HUDEP-2 (cell line): ENCODE data around the gene REEP1.
"Not testable (repeated sequence)": the region's sequence is repeated elsewhere in the genome, so short reads cannot be mapped to it uniquely, and the experiment has no call there.

Experiments used
- DNase-seq, 76 experiments: peaks; one replicate each; lab custom pipeline; 2025; ENCODE audit not compliant: unreplicated experiment in 76 of 76; lab: John Stamatoyannopoulos, UW

The REEP1 gene

DNA sequence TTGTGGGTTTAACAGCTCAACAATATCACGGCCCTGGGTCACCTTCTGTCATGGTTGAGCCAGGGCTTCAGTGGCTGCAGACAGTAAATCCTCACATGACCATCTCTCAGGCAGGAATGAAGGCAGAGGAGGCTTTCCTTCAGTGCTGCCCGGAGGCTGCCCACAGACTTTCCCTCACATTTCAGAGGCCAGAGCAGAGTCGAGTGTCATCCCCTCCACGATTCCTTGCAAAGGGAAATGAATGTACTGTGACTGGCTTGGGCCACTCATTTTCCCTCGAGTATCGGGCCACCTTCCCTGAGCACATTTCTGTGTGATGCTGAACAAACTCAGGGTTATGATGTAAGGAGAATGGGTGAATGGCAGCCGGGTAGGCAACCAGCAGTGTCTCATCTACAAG lies 10.0 kb upstream of the REEP1 start:
- no peak for DNase-seq

DNA sequence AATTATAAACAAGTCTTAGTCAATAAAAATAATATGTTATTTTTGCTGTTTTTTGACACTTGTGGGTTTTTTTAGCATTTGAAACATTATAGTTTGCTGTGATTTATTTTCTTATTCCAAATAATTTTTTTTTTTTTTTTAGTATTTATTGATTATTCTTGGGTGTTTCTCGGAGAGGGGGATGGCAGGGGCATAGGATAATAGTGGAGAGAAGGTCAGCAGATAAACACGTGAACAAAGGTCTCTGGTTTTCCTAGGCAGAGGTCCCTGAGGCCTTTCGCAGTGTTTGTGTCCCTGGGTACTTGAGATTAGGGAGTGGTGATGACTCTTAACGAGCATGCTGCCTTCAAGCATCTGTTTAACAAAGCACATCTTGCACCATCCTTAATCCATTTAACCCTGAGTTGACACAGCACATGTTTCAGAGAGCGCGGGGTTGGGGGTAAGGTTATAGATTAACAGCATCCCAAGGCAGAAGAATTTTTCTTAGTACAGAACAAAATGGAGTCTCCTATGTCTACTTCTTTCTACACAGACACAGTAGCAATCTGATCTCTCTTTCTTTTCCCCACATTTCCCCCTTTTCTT lies 8.5 kb upstream of the REEP1 start:
- not testable (repeated sequence) for DNase-seq

DNA sequence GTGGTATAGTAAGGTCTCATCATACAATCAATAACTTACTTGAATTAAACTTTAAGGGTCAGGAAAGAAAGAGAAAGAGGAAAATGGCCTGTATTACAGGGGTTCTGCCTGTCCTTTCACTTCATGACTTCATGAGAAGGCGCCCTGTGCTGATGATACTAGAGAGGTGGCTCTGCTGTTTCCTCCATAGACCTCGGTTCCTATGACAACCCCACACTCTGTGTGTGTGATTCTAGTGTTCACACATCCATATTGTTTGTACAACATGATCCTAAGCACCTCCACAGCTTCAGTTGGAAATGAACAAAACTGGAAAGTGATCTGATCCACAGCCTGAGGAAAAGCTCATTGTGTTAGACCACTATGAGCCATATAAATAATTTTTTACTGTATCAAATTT lies 7.0 kb upstream of the REEP1 start:
- no peak for DNase-seq

DNA sequence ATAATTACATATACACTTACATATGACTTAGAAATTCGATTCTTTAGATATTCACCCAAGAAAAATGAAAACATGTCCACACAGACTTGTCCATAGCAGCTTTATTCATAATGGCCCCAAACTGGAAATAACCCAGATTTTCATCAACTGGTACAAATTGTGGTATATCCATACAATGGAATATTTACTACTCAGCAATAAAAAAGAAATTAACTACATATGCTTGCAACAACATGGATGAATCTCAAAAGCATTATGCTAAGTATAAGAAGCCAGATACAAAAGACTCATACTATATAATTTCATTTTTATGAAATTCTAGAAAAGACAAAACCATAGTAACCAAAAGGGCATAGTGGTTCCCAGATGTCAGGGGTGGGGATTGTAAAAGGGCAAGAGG lies 5.1 kb upstream of the REEP1 start:
- DNase-seq: no peak

DNA sequence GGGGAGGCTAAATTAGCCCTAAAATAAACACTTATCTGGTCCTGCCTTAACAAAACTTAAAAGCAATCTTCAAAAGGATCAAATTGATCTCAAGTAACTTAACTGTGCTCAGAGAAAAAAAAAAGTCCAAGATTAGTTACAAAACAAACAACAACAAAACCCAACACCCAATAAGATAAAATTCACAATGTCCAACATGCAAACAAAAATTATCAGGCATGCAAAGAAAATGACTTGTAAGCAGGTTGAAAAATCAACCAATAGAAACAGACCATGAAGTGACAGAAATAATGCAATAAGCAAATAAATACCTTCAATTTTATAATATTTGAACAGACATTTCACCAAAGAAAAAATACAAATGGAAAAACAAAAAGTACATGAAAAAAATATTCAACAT lies 4.0 kb upstream of the REEP1 start:
- no peak for DNase-seq

DNA sequence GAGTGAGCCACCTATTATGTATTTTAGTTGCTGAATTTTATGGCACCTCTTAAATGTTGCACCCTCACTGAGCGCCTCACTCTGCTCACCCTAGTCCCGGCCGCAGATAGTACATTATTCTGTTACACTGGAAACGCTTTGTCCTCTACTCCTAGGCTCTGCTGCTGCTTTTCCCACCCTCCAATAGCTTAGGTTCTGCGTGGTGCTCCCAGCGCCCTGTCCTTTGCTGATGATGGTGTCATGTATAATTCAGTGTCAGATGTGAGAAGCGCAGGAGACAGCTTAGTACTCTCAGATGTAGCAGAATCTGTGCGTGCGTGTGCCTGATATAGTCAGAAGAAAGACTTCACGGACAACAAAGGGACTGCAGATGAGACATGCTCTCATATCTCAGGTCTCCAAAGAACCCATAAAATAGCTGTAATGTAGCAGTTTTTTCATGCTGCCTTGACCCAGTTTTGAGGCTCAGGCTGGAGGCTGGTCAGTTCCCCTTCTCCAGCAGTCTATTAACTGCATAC lies 1.4 kb upstream of the REEP1 start:
- DNase-seq: no peak

DNA sequence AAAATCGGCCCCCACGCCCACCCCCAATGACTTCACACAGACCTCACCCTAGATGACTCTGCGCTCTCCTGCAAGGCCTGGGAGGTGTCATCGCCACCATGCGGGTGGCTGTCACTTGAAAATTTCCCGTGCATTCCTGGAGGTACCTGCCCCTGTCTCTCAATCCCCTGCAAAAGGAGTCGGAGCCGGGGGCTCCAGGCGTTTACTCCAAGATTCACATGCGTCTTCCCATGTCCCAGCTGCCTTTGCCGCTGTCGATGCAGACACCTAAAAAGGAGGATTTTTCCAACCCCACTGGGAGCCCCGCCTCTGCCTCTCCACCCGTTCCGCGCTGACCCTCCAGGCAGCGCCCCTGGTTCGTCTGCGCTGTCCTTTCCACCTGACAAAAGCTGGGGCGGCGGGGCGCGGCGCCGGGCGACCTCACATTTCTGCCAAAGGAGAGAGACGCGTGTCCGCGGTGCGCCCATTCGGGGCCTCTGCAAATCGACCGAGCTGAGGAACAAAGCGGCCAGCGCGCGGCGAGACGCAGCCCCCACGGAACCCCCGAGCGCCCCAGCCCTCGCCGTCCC lies 667 bp downstream of the REEP1 start:
- no peak for DNase-seq

DNA sequence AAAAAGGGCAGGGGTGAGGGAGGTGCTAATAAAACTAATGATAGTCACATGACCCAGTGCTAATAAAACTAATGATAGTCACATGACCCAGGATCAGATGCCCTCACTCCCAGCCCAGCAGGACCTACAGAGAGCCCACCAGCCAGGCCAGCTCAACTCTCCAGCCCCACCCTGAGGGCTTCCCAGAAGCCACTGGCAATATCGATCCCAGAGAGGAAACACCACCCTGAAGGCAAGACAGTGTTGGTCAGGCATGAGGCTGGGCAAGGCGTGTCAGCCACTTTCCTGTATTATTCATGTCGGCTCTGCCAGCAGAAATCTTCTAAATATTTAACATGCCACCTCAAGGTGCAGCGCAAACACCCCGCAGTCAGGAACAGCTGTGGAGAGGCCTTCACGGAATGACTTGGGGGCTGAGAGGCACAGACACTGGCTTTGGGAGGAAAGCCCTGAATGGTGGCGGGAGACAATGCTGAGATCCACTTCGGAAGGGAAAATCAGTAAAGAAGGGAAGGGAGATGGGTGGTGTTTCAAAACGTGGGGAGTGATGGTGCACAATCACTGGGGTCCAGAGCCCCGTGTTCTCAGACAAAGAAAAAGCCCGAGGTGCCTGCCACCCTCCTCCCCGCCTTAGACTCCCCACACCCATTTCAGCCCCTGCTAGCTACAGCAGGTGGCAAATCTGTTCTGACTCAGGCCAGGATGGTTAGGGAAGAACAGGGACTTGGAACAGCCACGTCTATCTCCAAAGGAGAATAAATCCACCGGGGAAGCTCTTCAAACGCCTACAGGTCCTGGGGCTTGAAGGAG lies 1.4 kb downstream of the REEP1 start:
- DNase-seq: no peak

DNA sequence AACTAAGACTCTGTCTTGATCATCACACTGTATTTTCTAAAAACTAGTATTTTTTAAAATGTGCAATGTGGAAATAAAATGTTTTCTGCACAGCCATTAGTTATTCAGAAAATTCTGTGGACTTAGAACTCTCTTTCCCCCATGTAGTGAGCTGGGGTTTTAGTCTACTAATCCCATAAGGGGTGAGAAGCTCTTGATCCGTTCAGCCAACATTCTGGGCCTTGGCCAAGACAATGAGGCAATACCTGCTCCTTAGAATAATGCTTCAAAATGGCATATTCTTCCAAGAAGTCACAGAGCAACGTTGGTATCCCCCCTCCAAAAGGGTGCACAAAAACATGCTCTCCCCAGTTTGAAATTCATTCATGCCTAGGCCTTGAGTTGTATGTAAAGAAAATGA lies 4.0 kb downstream of the REEP1 start:
- DNase-seq: no peak

DNA sequence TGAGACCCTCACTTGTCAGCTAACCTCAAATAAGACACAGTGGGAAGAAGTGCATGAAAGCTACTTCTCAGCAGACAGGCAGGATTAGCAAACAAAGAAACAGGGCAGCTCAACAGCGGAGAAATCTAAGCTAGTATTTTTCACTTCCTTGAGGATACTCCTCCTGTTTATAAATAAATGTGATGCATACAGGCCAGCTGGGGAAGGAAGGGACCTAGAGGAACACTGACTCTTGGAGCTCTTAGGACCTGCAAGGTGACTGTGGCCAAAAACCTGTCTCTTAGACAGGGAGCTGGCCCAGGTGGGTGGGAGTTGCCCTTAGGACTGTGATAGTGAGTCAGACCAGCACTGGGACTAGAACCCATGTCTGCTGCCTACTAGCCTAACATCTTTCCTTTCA lies 4.8 kb downstream of the REEP1 start:
- no peak for DNase-seq

DNA sequence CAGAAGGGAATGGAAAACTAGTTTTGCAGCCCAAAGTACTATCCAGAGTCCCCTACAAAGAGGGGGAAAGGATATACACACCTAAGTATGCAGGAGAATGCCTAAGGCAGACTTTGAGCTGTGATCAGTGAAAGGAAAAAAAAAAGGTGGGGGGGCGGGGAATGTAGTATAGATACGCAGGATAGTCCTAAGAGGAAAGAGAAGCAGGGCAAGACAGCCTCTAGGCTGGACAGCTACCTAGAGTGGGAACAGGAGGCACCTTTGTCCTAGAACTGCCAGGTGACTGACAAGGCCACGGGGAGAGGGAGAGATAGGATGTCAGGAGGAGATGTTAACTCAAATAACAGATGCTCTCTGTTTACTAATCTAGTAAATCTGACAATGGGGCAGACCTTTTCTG lies 6.0 kb downstream of the REEP1 start:
- DNase-seq: no peak

DNA sequence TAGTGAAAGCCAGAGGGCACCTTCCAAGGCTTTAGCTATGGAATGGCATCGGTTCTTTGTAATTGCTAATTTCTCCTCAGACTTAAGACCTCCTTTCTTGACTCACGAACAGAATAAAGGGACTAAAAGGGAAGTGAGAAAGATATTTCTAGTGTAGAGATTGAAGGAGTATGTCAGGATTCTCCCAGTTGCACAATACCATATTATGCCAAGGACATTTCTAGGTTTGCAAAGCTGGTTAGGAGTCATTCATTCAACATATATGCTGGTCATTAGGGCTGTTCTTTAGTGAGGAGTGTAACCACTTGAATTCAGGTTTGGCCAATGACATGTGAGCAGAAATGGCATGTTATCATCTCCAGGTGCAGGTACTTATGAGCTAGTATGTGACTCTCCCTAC lies 7.4 kb downstream of the REEP1 start:
- no peak for DNase-seq

DNA sequence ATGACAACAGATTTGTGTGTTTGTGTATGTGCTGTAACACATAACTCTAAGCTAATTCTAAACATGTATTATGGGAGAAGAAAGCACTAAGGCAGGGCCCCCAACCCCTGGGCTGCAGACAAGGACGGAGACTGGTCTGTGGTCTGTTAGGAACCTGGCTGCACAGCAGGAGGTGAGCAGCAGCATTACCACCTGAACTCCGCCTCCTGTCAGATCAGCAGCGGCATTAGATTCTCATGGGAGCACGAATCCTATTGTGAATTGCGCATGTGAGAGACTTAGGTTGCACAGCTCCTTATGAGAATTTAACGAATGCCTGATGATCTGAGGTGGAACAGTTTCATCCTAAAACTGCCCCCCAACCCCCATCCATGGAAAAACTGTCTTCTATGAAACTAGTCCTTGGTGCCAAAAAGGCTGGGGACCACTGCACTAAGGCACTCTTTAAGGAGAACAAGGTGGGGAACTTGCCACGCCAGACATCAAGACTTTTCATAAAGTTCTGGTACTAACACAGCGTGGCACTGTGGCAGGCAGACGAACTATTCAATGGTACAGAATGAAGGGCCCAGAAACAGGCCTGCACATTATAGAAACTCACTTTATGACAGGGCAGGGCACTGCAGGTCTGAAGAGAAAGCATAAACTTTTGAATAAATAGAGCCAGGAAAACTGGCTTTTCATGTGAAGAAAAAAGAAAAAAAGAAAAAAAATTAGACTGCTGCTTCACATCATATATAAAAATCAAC lies 14.0 kb downstream of the REEP1 start:
- no peak for DNase-seq

DNA sequence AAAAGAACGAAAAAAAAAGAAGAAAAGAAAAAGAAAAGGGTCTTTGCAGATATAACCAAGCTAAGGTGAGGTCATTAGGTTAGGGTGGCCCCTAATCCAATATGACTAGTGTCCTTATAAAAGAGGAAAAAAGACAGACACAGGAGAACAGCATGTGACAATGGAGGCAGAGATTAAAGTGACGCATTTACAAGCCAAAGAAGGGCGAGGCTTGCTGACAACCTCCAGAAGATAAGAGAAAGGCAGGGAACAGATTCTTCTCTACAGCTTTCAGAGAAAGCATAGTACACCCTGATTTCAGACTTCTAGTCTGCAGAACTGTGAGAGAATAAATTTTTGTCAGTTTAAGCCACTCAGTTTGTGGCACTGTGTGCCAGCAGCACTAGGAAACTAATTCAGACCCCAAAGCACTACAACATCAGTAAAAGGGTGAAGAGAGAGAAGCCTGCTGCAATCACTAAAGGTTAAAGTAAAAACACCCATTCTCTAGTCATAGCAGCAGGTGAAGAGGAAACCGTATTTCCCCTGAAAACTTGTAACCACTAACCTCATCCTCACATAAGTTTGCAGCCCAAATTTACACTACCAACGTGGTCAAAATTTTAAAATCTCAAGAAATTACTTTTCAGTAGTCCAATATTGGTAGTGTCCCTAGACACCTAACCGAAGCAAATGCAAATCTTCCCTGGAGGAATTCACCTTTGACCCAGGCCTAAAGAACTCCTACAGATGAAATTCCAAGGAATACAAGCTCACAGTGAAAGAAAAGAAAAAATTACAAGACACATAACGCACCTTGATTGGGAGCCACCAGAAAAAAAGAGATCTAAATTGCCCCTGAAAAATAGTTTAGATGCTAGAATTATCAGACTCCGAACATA lies 17.5 kb downstream of the REEP1 start:
- DNase-seq: peak in 12 of 76 experiments; percentile 5 to 29 (median 12)

DNA sequence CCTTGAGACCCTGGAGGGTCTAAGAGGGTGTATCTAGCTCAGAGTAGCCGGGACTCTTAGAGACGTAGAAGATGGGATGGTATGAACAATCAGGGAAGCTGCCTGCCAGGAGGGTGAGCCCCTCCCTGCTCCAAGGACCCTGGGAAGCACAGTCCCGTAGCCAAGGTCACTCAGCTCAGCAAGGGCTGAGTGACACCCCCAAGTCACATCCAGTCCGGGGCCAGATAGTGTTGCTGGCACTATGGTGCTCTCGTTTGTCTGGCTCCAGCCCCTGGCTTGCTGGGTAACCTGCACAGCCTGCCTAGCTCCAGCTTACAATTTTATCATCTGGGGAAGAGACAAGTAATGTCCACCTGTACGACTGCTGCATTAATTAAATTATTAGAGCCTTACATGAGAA lies 22.3 kb downstream of the REEP1 start:
- DNase-seq: no peak

DNA sequence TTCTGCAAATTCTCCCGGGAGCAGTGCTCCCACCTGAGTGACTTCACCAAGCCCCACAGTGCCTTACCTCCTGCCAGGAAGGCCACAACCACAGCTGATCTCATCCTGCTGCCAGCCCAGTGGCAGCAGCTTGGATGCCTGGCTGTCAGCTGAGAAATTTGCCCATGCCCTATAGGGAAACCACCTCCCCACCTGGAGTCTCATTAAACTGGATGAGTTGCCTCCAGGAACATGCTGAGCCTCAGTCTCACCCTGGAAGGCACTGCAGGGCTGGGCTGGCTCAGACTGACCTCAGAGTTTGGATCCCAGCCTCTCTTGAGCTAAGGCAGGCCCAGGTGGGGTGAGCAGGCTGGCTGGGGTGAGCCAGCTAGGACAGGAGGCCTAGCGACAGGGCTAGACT lies 23.3 kb downstream of the REEP1 start:
- DNase-seq: no peak

DNA sequence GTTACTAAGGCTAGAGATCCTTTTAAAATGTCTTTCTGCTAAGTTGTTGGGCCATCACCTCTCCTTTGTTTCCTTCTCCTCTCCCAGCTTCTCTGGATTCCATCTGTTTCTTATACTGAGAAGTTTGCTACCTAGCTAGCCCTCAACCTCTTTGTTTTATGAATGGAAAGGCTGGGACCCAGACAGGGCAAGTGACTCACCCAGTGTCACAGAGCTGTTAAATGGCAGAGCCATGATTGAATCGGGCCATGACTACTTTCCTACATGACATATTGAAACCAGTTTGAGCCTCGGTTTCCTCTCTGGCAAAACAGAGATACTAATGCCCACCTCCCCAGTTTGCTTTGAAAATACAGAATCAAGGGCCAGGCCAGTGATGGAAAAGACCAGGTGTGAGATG lies 24.1 kb downstream of the REEP1 start:
- DNase-seq: no peak

DNA sequence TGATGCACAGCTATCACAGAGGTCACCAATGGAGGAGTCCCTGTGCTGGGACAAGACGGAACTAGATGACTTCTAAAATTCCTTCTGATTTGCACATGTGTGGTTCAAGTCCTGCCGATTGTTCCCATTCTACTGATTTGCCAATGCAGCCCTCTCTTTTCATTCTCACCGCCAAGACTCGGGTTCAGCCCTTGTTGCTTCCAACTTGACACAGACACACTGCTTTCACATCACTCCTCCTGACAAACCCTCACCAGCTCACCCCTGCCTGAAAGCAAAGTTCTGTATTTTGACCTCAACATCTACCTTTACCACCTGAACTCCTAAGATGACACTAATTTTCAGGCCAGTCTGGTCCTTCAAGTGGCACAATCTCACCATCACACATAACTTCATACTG lies 25.5 kb downstream of the REEP1 start:
- DNase-seq: no peak

DNA sequence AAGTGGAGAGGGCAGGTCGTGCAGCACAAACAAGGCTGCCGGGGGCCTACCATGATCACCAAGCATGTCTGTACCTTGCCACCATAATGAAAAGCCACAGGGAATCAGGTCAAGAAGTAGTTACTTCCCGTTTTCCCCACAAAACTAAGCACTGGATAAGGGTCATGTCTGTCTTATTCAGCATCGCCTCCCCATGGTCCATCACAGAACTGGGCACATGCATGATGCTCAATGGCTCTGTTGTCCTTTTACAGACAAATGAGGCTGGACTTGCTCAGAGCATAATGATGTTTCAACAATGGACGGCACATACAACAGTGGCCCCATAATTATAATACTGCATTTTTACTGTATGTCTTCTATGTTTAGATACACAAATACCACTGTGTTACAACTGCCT lies 27.5 kb downstream of the REEP1 start:
- DNase-seq: no peak

DNA sequence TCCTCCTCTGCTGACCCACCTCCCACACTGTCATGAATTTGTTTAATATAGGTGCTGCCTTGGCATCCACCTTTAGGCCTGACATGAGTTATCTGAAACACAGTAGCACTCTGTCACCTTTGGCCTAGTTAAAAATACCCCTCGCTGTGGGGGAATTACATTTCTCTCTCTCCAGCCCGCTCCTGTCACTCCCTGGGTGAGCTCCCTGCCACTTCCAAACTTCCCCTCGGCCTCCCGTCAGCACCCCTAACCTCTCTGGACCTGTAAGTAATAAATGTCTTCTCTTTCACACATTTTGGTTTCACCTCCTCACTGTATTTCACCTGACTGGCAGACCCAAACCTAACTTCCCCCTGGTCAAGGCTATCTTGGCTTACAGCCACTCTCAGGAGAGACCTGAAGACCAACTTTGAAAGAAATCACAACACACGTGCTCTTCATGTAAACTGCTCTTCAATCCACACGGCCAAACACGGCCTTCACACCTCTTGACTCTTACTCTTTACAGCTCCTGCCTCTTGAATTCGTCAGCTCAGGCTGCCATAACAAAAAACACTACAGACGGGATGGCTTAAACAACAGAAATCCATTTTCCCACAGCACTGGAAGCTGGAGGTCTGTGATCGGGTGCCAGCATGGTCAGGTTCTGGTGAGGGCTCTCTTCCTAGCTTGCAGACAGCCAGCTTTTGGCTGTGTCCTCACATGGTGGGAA lies 28.3 kb downstream of the REEP1 start:
- DNase-seq: no peak
